Posterior vena cava (tissue), 2 donors: ENCODE results near the gene ATAD1. TPM values are rescaled to one million over a fixed set of nuclear protein-coding genes. Genes with fewer than 3 reads are reported as not detected.
"Not testable (repeated sequence)": the region's sequence is repeated elsewhere in the genome, so short reads cannot be mapped to it uniquely, and the experiment has no call there.

Experiments used
- DNase-seq: peaks from one replicate; pipeline ENCODE4 v3.0.0-alpha.2; 2020; ENCODE audit warnings: low spot score
- intact Hi-C, 2 donors: fragments of 100-400 bp; cut with DNase I; formaldehyde crosslinking; loops; one replicate each; pipeline versions ENCODE4 v1.14.1 to v1.14.2; 2022 to 2023
- long read RNA-seq, 2 donors: library from polyadenylated mRNA; unstranded; transcript quantifications; one replicate each; pipeline ENCODE4 v2.0.0, GENCODE V29; 2020 to 2021
- total RNA-seq, 2 donors: library from RNA; stranded (reverse); fragmentation: NEBNext Ultra II Directional; extraction: Animal tissue kit (Norgen Biotek cat#: 25700); gene quantifications; one replicate each; pipeline ENCODE4 v1.2.1, GENCODE V29; 2021
- donor health status: DM: yes; HTN: yes; CAD: no.
- donor health status: DM: yes; HTN: yes; CAD: no.

The ATAD1 gene
- 10 to 100 TPM; 45.3 to 47.3 TPM for total RNA-seq
- long read RNA-seq, donor 1, full-length matches to known transcripts = 4 of 32 reads
- long read RNA-seq, donor 1, partial matches to known transcripts = 3 of 32 reads
- long read RNA-seq, donor 1, other reads (novel, unspliced or antisense) = 25 of 32 reads
- long read RNA-seq, donor 2, full-length matches to known transcripts = 5 of 35 reads
- long read RNA-seq, donor 2, partial matches to known transcripts = 10 of 35 reads
- long read RNA-seq, donor 2, other reads (novel, unspliced or antisense) = 20 of 35 reads

- intact Hi-C loops = loop anchor here in 1 of 2 donors (1.0 kb wide), 1 partner anchor 13 kb away; no protein-coding TSS in a partner anchor
- peak; percentile 93 for DNase-seq
Observed at GRCh38 chr10:87817609-87818504, at the start of gene ATAD1. TSS of gene ATAD1 (minus strand) at chr10:87818226. CDS start at chr10:87814599, 3,627 bp downstream.

DNA sequence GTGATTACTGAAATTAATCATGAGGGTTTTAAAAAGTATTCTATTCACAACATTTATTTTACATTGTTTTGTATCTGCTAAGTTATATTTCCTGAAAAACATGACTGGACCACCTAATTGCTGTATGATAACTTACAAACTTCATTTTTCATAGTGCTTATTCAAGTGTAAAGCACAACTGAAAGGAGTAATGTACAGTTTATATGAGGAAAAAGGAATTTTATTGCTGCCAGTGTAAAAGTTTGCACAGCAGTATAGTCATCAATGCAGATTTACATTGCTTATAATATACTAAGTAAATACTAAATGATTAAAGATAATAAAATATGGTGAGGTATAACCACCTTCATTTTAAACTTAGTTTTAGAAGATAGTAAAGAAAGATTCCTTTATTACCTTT, 49.4 kb upstream of the ATAD1 start:
- no peak for DNase-seq
- intact Hi-C loops = loop anchor here in 1 of 2 donors (10.0 kb wide), 2 partner anchors 377 to 687 kb away; no protein-coding TSS in a partner anchor

GRCh38 chr10:87866412-87866974, 48.5 kb upstream of the ATAD1 start:
- intact Hi-C loops = loop anchor here in 1 of 2 donors (10.0 kb wide), 2 partner anchors 378 to 688 kb away; no protein-coding TSS in a partner anchor
- no peak for DNase-seq

DNA sequence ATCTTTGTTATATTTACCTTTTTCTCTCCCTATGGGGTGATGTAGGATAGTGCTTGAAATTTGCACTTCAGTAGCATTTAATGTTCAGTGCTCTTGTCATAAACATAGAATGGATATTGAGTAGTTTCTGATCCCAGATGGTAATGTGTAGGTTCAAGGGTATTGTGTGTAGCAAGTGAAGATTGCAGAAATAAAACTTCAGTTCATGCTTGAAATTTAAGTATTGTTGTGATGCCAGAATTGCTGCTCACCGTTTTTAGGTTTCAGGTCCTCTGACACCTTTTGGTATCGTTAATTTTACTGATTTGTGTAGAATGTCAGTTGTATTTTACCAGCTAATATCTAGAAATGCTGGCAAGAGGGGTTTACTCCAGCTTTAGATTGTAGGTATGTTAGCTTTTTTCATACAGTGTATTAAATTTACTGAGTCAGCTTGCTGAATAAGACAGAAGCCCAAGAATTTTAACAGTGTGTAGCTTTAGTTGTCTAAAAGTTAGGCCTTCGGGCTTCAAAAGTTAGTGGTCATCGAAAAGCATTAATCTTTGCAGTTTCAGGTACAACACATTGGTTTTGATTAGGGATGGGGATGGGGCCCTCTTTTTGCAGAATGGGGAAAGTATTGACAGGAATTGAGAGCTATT, 47.3 kb upstream of the ATAD1 start:
- intact Hi-C loops = loop anchor here in 1 of 2 donors (10.0 kb wide), 2 partner anchors 379 to 689 kb away; no protein-coding TSS in a partner anchor
- no peak for DNase-seq

DNA sequence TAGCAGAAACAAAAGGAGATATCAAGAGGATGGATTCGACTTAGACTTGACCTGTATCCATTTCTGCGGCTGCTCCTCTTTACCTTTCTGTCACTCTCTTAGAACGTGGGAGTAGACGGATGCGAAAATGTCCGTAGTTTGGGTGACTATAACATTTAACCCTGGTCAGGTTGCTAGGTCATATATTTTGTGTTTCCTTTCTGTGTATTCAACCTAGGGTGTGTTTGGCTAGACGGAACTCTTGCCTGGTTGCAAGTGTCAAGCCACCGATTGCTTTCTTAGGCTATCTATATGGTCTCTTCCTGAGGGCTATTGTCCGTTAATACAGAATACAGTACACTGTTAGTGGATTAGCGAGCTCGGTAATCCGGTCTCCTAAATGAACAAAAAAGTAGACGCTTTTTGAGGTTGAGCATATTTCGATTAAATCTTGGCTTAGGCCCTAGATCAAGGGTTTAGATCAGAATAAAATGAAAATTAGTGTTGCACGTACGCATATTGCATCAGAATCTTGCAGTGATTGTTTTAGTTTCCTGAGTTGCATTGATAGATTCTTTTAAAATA, 46.6 kb upstream of the ATAD1 start:
- intact Hi-C loops = loop anchor here in 1 of 2 donors (10.0 kb wide), 2 partner anchors 380 to 690 kb away; no protein-coding TSS in a partner anchor

GRCh38 chr10:87863951-87864495, 46.0 kb upstream of the ATAD1 start:
- intact Hi-C loops = loop anchor here in 1 of 2 donors (10.0 kb wide), 2 partner anchors 381 to 691 kb away; no protein-coding TSS in a partner anchor
- peak; percentile 81 for DNase-seq

More for the DNA sequence above, 46.6 kb upstream of the ATAD1 start:
- DNase-seq = no peak

- peak; percentile 97 for DNase-seq
- intact Hi-C loops = loop anchor here in 1 of 2 donors (10.0 kb wide), 2 partner anchors 382 to 692 kb away; no protein-coding TSS in a partner anchor
Observed at GRCh38 chr10:87863053-87863943, 45.3 kb upstream of the ATAD1 start, which contains the start of the genes KLLN and PTEN. TSS of gene KLLN (minus strand) at chr10:87863533. CDS start at chr10:87862487, 1,046 bp downstream. TSS of gene PTEN (plus strand) at chr10:87863625. CDS start at chr10:87864470, 845 bp downstream.

DNA sequence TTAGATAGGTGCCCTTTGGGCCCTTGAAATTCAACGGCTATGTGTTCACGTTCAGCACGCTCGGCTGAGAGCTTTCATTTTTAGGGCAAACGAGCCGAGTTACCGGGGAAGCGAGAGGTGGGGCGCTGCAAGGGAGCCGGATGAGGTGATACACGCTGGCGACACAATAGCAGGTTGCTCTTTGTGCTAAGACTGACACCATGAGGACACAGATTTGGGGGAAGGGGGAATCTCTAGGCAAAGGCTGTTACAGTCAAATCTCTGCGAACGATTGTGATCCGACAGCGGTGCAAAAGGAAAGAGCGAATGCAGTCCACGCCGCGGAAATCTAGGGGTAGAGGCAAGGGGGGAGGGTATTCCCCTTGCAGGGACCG, 44.6 kb upstream of the ATAD1 start:
- intact Hi-C loops = loop anchor here in 1 of 2 donors (10.0 kb wide), 2 partner anchors 382 to 692 kb away; no protein-coding TSS in a partner anchor

GRCh38 chr10:87861953-87862678, 44.1 kb upstream of the ATAD1 start:
- DNase-seq = peak; percentile 99
- intact Hi-C loops = loop anchor here in 1 of 2 donors (10.0 kb wide), 2 partner anchors 383 to 693 kb away; no protein-coding TSS in a partner anchor

More for the DNA sequence above, 44.6 kb upstream of the ATAD1 start:
- no peak for DNase-seq

GRCh38 chr10:87861566-87861952, 43.5 kb upstream of the ATAD1 start:
- peak; percentile 89 for DNase-seq
- intact Hi-C loops = loop anchor here in 1 of 2 donors (10.0 kb wide), 2 partner anchors 383 to 693 kb away; no protein-coding TSS in a partner anchor

- DNase-seq = no peak
- intact Hi-C loops = loop anchor here in 1 of 2 donors (10.0 kb wide), 2 partner anchors 384 to 694 kb away; no protein-coding TSS in a partner anchor
Observed at GRCh38 chr10:87860816-87861403, 42.9 kb upstream of the ATAD1 start.

GRCh38 chr10:87860156-87860795, 42.2 kb upstream of the ATAD1 start:
- no peak for DNase-seq
- intact Hi-C loops = loop anchor here in 1 of 2 donors (10.0 kb wide), 2 partner anchors 385 to 695 kb away; no protein-coding TSS in a partner anchor

GRCh38 chr10:87855665-87856064, 37.6 kb upstream of the ATAD1 start:
- DNase-seq = not testable (repeated sequence)
- intact Hi-C loops = loop anchor here in 1 of 2 donors (10.0 kb wide), 1 partner anchor 689 kb away; no protein-coding TSS in a partner anchor

DNA sequence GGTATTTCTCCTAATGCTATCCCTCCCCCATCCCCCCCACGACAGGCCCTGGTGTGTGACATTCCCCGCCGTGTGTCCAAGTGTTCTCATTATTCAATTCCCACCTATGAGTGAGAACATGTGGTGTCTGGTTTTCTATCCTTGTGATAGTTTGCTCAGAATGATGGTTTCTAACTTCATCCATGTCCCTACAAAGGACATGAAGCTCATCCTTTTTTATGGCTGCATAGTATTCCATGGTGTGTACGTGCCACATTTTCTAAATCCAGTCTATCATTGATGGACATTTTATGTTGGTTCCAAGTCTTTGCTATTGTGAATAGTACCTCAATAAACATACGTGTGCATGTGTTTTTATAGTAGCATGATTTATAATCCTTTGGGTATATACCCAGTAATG, 37.2 kb upstream of the ATAD1 start:
- DNase-seq = not testable (repeated sequence)
- intact Hi-C loops = loop anchor here in 1 of 2 donors (10.0 kb wide), 1 partner anchor 690 kb away; no protein-coding TSS in a partner anchor

GRCh38 chr10:87852089-87852488, 34.1 kb upstream of the ATAD1 start:
- intact Hi-C loops = loop anchor here (5.0 to 10.0 kb wide), 2 partner anchors 535 to 693 kb away; no protein-coding TSS in a partner anchor
- no peak for DNase-seq
